HepG2 (cell line): ENCODE measurements around the gene TMED6. TPM values are rescaled to one million over a fixed set of nuclear protein-coding genes. Genes with fewer than 3 reads are reported as not detected.

Experiments used
- ADNP ChIP-seq: sonication (generic); formaldehyde crosslinking; IDR thresholded peaks from 2 replicates; pipeline ENCODE4 v1.4.0; 2020; ENCODE audit warnings: missing genetic modification reagents
- ARNTL ChIP-seq: sonication (generic); formaldehyde crosslinking; IDR thresholded peaks from 2 replicates; pipeline ENCODE4 v1.4.0; 2020; ENCODE audit warnings: mild to moderate bottlenecking, missing genetic modification reagents
- ATAD3A ChIP-seq: sonication (generic); formaldehyde crosslinking; IDR thresholded peaks from 2 replicates; pipeline ENCODE4 v1.4.0; 2020; ENCODE audit warnings: missing genetic modification reagents
- GABPB1 ChIP-seq: IDR thresholded peaks from 2 replicates; pipeline ENCODE4 v1.6.1; 2016; ENCODE audit warnings: mild to moderate bottlenecking, missing genetic modification reagents, moderate library complexity, missing compliant biosample characterization
- GATAD1 ChIP-seq: IDR thresholded peaks from 2 replicates; pipeline ENCODE4 v1.6.1; 2016; ENCODE audit warnings: missing genetic modification reagents, missing compliant biosample characterization
- HMG20A ChIP-seq: IDR thresholded peaks from 2 replicates; pipeline ENCODE4 v1.6.1; 2016; ENCODE audit warnings: borderline replicate concordance
- KMT2B ChIP-seq: IDR thresholded peaks from 2 replicates; pipeline ENCODE4 v1.6.1; 2016; ENCODE audit warnings: missing genetic modification reagents, missing compliant biosample characterization
- MED8 ChIP-seq: sonication (generic); formaldehyde crosslinking; IDR thresholded peaks from 2 replicates; pipeline ENCODE4 v1.8.1; 2023; ENCODE audit warnings: mild to moderate bottlenecking, missing genetic modification reagents; ENCODE audit not compliant: insufficient replicate concordance
- MIER2 ChIP-seq: IDR thresholded peaks from 2 replicates; pipeline ENCODE4 v1.6.1; 2016; ENCODE audit warnings: missing biosample characterization, missing genetic modification reagents
- MIXL1 ChIP-seq: IDR thresholded peaks from 2 replicates; pipeline ENCODE4 v1.6.1; 2016
- NKX3-1 ChIP-seq: sonication (generic); formaldehyde crosslinking; IDR thresholded peaks from 2 replicates; pipeline ENCODE4 v1.5.0; 2020; ENCODE audit warnings: missing genetic modification reagents
- SPEN ChIP-seq: sonication (generic); formaldehyde crosslinking; IDR thresholded peaks from 2 replicates; pipeline ENCODE4 v1.5.1; 2020; ENCODE audit warnings: low read depth, mild to moderate bottlenecking, missing genetic modification reagents
- STAT5B ChIP-seq: sonication (generic); formaldehyde crosslinking; IDR thresholded peaks from 2 replicates; pipeline ENCODE4 v1.4.0; 2020; ENCODE audit warnings: missing genetic modification reagents
- TSC22D2 ChIP-seq: sonication (generic); formaldehyde crosslinking; IDR thresholded peaks from 2 replicates; pipeline ENCODE4 v1.5.1; 2020; ENCODE audit warnings: missing genetic modification reagents, mild to moderate bottlenecking, borderline replicate concordance
- XBP1 ChIP-seq: sonication (generic); formaldehyde crosslinking; IDR thresholded peaks from 2 replicates; pipeline ENCODE4 v1.5.0; 2020; ENCODE audit warnings: missing genetic modification reagents
- ZBTB21 ChIP-seq: sonication (generic); formaldehyde crosslinking; IDR thresholded peaks from 2 replicates; pipeline ENCODE4 v1.4.0; 2020; ENCODE audit warnings: missing genetic modification reagents
- ZFAT ChIP-seq: sonication (generic); formaldehyde crosslinking; conservative IDR thresholded peaks from 2 replicates; pipeline ENCODE4 v1.8.1; 2023; ENCODE audit warnings: missing genetic modification reagents, inconsistent platforms
- ZNF256 ChIP-seq: sonication (generic); formaldehyde crosslinking; conservative IDR thresholded peaks from 2 replicates; pipeline ENCODE4 v1.4.0; 2020; ENCODE audit warnings: missing genetic modification reagents
- ZNF468 ChIP-seq: sonication (generic); formaldehyde crosslinking; IDR thresholded peaks from 2 replicates; pipeline ENCODE4 v1.8.0; 2022; ENCODE audit warnings: mild to moderate bottlenecking, moderate library complexity, missing genetic modification reagents
- ZNF737 ChIP-seq: sonication (generic); formaldehyde crosslinking; IDR thresholded peaks from 2 replicates; pipeline ENCODE4 v1.5.0; 2020; ENCODE audit warnings: missing genetic modification reagents, mild to moderate bottlenecking, borderline replicate concordance
- ZNF800 ChIP-seq: sonication (generic); formaldehyde crosslinking; IDR thresholded peaks from 2 replicates; pipeline ENCODE4 v1.4.0; 2020; ENCODE audit warnings: missing genetic modification reagents
- ZNF879 ChIP-seq: sonication (generic); formaldehyde crosslinking; IDR thresholded peaks from 2 replicates; pipeline ENCODE4 v1.8.1; 2023; ENCODE audit warnings: missing genetic modification reagents
- polyA plus RNA-seq, 8 experiments: library from polyadenylated mRNA; depleted of rRNA in 3 of 8; stranded (reverse) in 7 of 8; unstranded in 1 of 8; fragments of >200 nt; fragmentation: Illumina TruSeq in 4 of 8; extraction: Trizol in 4 of 8; gene quantifications; 2 replicates each; pipeline versions ENCODE4 v1.2.1 to v1.2.3, GENCODE V29; 2011 to 2016; ENCODE audit warnings: low read depth in 4 of 8, missing spikeins in 1 of 8, mixed read lengths in 1 of 8; ENCODE audit not compliant: insufficient read depth in 1 of 8
- total RNA-seq, 5 experiments: library from RNA; depleted of rRNA; stranded (reverse); fragments of >200 nt; fragmentation: Illumina TruSeq; extraction: Trizol; gene quantifications; 2 replicates each; pipeline ENCODE4 v1.2.3, GENCODE V29; 2016; ENCODE audit warnings: low read depth in 1 of 5
- TF ChIP-seq, protein P1 (sequence below): sonication (generic); formaldehyde crosslinking; IDR thresholded peaks from 2 replicates; pipeline ENCODE4 v1.5.1; 2020; ENCODE audit warnings: missing genetic modification reagents, mild to moderate bottlenecking, borderline replicate concordance
- TF ChIP-seq, protein P2 (sequence below): sonication (generic); formaldehyde crosslinking; conservative IDR thresholded peaks from 2 replicates; pipeline ENCODE4 v1.8.1; 2023; ENCODE audit warnings: missing genetic modification reagents
- TF ChIP-seq, protein P3 (sequence below): sonication (generic); formaldehyde crosslinking; conservative IDR thresholded peaks from 2 replicates; pipeline ENCODE4 v1.8.0; 2022; ENCODE audit warnings: low read depth, missing genetic modification reagents

The TMED6 gene
- total and polyA plus RNA-seq, 2 of the 13 experiments (the other 11 are each of a cell fraction or from before 2014, with no cell fraction given), result 9.8 to 14.4 TPM

DNA sequence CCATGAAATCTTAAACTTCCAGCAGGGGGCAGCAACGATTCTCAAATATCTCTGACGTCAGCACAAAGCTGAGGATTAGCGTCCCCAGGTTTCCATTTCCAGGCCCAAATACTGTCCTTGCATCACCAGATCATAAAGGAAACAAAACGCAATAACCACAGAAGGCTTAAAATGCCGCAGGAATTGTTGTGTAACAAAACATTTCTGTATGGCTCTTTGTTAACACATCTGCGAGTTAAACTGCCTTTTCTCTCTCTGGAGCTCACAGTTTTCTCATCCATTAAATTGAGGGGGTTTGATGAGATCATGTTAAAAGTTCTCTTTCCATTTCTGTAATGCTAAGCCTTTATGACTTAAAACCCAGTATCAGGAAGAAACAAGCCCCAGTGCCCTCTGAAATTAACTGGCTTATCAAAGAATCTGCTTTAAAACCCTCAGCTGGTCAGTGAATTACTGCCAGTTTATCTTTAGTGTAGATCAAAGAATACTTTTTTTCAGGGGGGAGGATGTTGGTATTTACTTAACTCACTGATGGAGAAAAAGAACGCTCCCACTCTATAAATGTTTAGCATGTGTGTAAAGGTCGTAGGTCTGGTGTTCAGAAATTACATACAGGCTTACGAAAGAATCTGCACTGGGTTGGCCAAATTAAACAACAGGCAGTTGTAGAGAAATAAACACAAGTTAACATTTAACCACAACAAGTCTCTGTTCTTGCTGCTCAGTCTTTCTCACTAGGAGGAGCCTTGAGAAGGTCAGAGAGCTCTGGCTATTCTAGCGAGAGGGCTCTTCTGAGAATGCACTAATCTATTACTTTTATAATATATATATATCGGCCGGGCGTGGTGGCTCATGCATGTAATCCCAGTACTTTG lies 44.8 kb upstream of the TMED6 start (continued):
- peak; percentile 96 for TF ChIP-seq HMG20A (CRISPR knock-in tag)
- TF ChIP-seq ZFAT (CRISPR knock-in tag), result no peak
- TF ChIP-seq, protein P1, sequence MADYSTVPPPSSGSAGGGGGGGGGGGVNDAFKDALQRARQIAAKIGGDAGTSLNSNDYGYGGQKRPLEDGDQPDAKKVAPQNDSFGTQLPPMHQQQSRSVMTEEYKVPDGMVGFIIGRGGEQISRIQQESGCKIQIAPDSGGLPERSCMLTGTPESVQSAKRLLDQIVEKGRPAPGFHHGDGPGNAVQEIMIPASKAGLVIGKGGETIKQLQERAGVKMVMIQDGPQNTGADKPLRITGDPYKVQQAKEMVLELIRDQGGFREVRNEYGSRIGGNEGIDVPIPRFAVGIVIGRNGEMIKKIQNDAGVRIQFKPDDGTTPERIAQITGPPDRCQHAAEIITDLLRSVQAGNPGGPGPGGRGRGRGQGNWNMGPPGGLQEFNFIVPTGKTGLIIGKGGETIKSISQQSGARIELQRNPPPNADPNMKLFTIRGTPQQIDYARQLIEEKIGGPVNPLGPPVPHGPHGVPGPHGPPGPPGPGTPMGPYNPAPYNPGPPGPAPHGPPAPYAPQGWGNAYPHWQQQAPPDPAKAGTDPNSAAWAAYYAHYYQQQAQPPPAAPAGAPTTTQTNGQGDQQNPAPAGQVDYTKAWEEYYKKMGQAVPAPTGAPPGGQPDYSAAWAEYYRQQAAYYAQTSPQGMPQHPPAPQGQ, result no peak
- no peak for TF ChIP-seq ZNF256 (CRISPR knock-in tag)
- peak; percentile 96 for TF ChIP-seq ZBTB21
- no peak for TF ChIP-seq STAT5B (CRISPR knock-in tag)
- TF ChIP-seq MIER2, result no peak; the same call in 1 of the 2 replicates
- TF ChIP-seq, protein P2, sequence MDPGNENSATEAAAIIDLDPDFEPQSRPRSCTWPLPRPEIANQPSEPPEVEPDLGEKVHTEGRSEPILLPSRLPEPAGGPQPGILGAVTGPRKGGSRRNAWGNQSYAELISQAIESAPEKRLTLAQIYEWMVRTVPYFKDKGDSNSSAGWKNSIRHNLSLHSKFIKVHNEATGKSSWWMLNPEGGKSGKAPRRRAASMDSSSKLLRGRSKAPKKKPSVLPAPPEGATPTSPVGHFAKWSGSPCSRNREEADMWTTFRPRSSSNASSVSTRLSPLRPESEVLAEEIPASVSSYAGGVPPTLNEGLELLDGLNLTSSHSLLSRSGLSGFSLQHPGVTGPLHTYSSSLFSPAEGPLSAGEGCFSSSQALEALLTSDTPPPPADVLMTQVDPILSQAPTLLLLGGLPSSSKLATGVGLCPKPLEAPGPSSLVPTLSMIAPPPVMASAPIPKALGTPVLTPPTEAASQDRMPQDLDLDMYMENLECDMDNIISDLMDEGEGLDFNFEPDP (CRISPR knock-in tag), result no peak
- peak; percentile 85 for TF ChIP-seq MED8 (CRISPR knock-in tag)
- no peak for TF ChIP-seq ZNF468
- TF ChIP-seq ZNF879, result no peak
- TF ChIP-seq TSC22D2 (CRISPR knock-in tag), result no peak
- peak; percentile 85 for TF ChIP-seq NKX3-1 (CRISPR knock-in tag)
- TF ChIP-seq ZNF737 (CRISPR knock-in tag), result no peak
- TF ChIP-seq GATAD1 (CRISPR knock-in tag), result peak; percentile 63
- TF ChIP-seq ATAD3A (CRISPR knock-in tag), result no peak
- no peak for TF ChIP-seq ADNP
- peak; percentile 10; the same call in 1 of the 2 replicates for TF ChIP-seq GABPB1 (CRISPR knock-in tag)
- TF ChIP-seq, protein P3, sequence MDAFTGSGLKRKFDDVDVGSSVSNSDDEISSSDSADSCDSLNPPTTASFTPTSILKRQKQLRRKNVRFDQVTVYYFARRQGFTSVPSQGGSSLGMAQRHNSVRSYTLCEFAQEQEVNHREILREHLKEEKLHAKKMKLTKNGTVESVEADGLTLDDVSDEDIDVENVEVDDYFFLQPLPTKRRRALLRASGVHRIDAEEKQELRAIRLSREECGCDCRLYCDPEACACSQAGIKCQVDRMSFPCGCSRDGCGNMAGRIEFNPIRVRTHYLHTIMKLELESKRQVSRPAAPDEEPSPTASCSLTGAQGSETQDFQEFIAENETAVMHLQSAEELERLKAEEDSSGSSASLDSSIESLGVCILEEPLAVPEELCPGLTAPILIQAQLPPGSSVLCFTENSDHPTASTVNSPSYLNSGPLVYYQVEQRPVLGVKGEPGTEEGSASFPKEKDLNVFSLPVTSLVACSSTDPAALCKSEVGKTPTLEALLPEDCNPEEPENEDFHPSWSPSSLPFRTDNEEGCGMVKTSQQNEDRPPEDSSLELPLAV (CRISPR knock-in tag), result no peak
- TF ChIP-seq MIXL1 (CRISPR knock-in tag), result peak; percentile 98
- peak; percentile 60; the same call in 1 of the 2 replicates for TF ChIP-seq KMT2B (CRISPR knock-in tag)
- TF ChIP-seq XBP1 (CRISPR knock-in tag), result no peak
- TF ChIP-seq ZNF800 (CRISPR knock-in tag), result peak; percentile 20; the same call in 1 of the 2 replicates
- TF ChIP-seq ARNTL (CRISPR knock-in tag), result peak; percentile 81
- no peak for TF ChIP-seq SPEN
